GM12892 (cell line): ENCODE results near the gene LCN15.

Experiments used
- POLR2A ChIP-seq: IDR thresholded peaks from 2 replicates; pipeline ENCODE4 v1.6.1; 2011; ENCODE audit warnings: low read depth, low read length, control low read depth
- POLR2AphosphoS5 ChIP-seq: IDR thresholded peaks from 2 replicates; pipeline ENCODE4 v1.6.1; 2011; ENCODE audit warnings: low read depth, low read length, control low read depth
- TAF1 ChIP-seq: IDR thresholded peaks from 2 replicates; pipeline ENCODE4 v1.6.1; 2011; ENCODE audit warnings: low read depth, mild to moderate bottlenecking, control low read depth, low read length, borderline replicate concordance

GRCh38 chr9:136793086-136793946 is 29.0 kb upstream of the LCN15 start:
- TF ChIP-seq POLR2A = no peak
- TF ChIP-seq TAF1 = no peak
- TF ChIP-seq POLR2AphosphoS5 = no peak
